ENCODE measurements around the gene VWDE. TPM values are rescaled to one million over a fixed set of nuclear protein-coding genes. Genes with fewer than 3 reads are reported as not detected.

The VWDE gene
- total RNA-seq, 1 experiment from 2014 or later = 13.7 TPM

DNA sequence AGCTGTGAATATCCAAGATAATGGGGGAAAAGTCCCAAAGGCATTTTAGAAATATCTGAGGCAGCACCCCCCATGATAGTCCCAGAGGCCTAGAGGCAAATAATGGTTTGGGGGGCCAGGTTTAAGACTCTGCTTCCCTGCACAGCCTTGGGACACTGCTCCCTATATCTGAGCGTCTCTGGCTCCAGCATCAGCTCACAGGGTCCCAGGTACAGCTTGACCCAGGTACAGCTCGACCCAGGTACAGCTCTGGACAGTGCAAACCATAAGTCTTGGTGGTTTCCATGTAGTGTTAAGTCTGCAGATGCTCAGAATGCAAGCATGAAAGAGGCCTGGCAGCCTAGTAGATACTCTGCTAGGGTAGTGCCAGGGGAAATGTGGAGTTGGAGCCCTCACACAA, 47.0 kb upstream of the VWDE start:
- TF ChIP-seq CBX3 (IDR thresholded peaks at IDR 0.05; ENCODE audit: low read depth) (no peak), POLR2AphosphoS5 (IDR thresholded peaks at IDR 0.05; ENCODE audit: low read depth, low read length) (no peak), YY1 (IDR thresholded peaks at IDR 0.05; ENCODE audit: extremely low read depth, insufficient replicate concordance, low read depth, low read length) (no peak)
- TF ChIP-seq, protein P1, sequence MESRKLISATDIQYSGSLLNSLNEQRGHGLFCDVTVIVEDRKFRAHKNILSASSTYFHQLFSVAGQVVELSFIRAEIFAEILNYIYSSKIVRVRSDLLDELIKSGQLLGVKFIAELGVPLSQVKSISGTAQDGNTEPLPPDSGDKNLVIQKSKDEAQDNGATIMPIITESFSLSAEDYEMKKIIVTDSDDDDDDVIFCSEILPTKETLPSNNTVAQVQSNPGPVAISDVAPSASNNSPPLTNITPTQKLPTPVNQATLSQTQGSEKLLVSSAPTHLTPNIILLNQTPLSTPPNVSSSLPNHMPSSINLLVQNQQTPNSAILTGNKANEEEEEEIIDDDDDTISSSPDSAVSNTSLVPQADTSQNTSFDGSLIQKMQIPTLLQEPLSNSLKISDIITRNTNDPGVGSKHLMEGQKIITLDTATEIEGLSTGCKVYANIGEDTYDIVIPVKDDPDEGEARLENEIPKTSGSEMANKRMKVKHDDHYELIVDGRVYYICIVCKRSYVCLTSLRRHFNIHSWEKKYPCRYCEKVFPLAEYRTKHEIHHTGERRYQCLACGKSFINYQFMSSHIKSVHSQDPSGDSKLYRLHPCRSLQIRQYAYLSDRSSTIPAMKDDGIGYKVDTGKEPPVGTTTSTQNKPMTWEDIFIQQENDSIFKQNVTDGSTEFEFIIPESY (IDR thresholded peaks at IDR 0.05; ENCODE audit: extremely low read depth, insufficient replicate concordance, low read length) = no peak
- ChIA-PET POLR2A (no interaction called here), CTCF (interaction anchor here (0.8 kb wide), 1 partner anchor 16 kb away, joined by 4 read pairs; no protein-coding TSS in a partner anchor), RAD21 (ENCODE audit: low non-redundant PET in 1 of 2, low total read pairs in 2 of 2, uncharacterized antibody in 2 of 2, unreplicated experiment in 2 of 2) (no interaction called here)
- no peak overlapping the region for H3K27ac ChIP-seq (ENCODE audit: low read depth, low read length)
- H3K9me3 ChIP-seq (ENCODE audit: control insufficient read depth in 1 of 2, insufficient read depth in 1 of 2, low read depth in 1 of 2, low read length in 2 of 2) = no peaks in the 10 kb centered on the region
- no peak overlapping the region for H2AFZ ChIP-seq (ENCODE audit: low read depth, low read length, poor library complexity, severe bottlenecking)
- H4K20me1 ChIP-seq (ENCODE audit: insufficient read depth) = no peaks in the 10 kb centered on the region
- no peaks in the 10 kb centered on the region for H3K27me3 ChIP-seq (ENCODE audit: insufficient read depth, low read length)
- no peaks in the 10 kb centered on the region for H3K9me2 ChIP-seq (ENCODE audit: insufficient read depth)
- H3K4me2 ChIP-seq (ENCODE audit: low read length) = no peak overlapping the region
- DNase-seq (ENCODE audit: low read depth, low spot score) (no peak), ATAC-seq (no peak)
- intact Hi-C loops (cut with micrococcal nuclease) = loop anchor here (10.0 kb wide), 1 partner anchor 174 kb away; no protein-coding TSS in a partner anchor
- no peaks in the 10 kb centered on the region for H3K79me2 ChIP-seq (ENCODE audit: insufficient read depth, low read length)
- no peaks in the 10 kb centered on the region for H3K4me1 ChIP-seq (ENCODE audit: control insufficient read depth in 1 of 2, insufficient read depth in 2 of 2, low read length in 2 of 2)
- H3K36me3 ChIP-seq (ENCODE audit: control insufficient read depth in 1 of 2, insufficient read depth in 2 of 2, low read length in 2 of 2) = no peaks in the 10 kb centered on the region
- H3K4me3 ChIP-seq (replicated peaks in 1 of 2; ENCODE audit: low read depth in 1 of 2, low read length in 2 of 2) = no peak overlapping the region
- BruUV-seq (replicated peaks) = no TSS peak
- no peak overlapping the region for H3K9ac ChIP-seq (ENCODE audit: low read length)

DNA sequence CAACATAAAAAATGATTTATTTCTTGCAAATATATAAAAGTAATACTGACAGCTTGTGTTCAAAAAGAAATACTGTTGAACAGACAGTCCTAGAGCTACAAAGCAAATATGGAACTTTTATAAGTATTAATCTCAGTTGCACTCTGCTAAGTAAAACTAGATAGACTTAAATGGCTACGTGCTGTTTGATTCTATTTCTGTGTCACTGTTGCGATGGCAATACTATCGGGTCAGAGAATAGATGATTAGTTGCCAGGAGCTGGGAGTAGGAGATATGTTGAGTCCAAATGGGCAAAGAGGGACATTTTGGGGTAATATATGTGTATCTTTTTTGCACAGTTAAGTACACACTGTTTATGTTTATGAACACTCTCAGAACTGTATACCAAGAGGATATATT, 41.1 kb upstream of the VWDE start:
- no peak overlapping the region for H3K4me3 ChIP-seq (replicated peaks in 1 of 2; ENCODE audit: low read depth in 1 of 2, low read length in 2 of 2)
- POLR2A ChIA-PET = no interaction called here
- no peaks in the 10 kb centered on the region for H3K79me2 ChIP-seq (ENCODE audit: insufficient read depth, low read length)
- H3K9me2 ChIP-seq (ENCODE audit: insufficient read depth) = 0 out of 2 replicates have a peak, but pooled peaks cover 3% of the 10 kb centered on the region
- no peaks in the 10 kb centered on the region for H3K27me3 ChIP-seq (ENCODE audit: insufficient read depth, low read length)
- H4K20me1 ChIP-seq (ENCODE audit: insufficient read depth) = no peaks in the 10 kb centered on the region
- intact Hi-C loops (cut with micrococcal nuclease) = no loop called here
- no peak overlapping the region for H3K4me2 ChIP-seq (ENCODE audit: low read length)
- CTCF ChIA-PET = interaction anchor here (1.9 kb wide), 1 partner anchor 14 kb away, joined by 9 read pairs; no protein-coding TSS in a partner anchor
- H3K9ac ChIP-seq (ENCODE audit: low read length) = no peak overlapping the region
- H3K4me1 ChIP-seq (ENCODE audit: control insufficient read depth in 1 of 2, insufficient read depth in 2 of 2, low read length in 2 of 2) = no peaks in the 10 kb centered on the region
- no peaks in the 10 kb centered on the region for H3K9me3 ChIP-seq (ENCODE audit: control insufficient read depth in 1 of 2, insufficient read depth in 1 of 2, low read depth in 1 of 2, low read length in 2 of 2)
- RAD21 ChIA-PET (ENCODE audit: low non-redundant PET in 1 of 2, low total read pairs in 2 of 2, uncharacterized antibody in 2 of 2, unreplicated experiment in 2 of 2) = no interaction called here
- DNase-seq (ENCODE audit: low read depth, low spot score) = no peak
- ATAC-seq = no peak
- BruUV-seq (replicated peaks) = no TSS peak
- H3K27ac ChIP-seq (ENCODE audit: low read depth, low read length) = no peak overlapping the region
- no peak overlapping the region for H2AFZ ChIP-seq (ENCODE audit: low read depth, low read length, poor library complexity, severe bottlenecking)
- no peaks in the 10 kb centered on the region for H3K36me3 ChIP-seq (ENCODE audit: control insufficient read depth in 1 of 2, insufficient read depth in 2 of 2, low read length in 2 of 2)
- TF ChIP-seq EGR1 (IDR thresholded peaks at IDR 0.05; ENCODE audit: low read depth) (no peak), CEBPB (IDR thresholded peaks at IDR 0.05; ENCODE audit: low read depth) (no peak), CBX3 (IDR thresholded peaks at IDR 0.05; ENCODE audit: low read depth) (no peak), EZH2 (IDR thresholded peaks at IDR 0.05) (no peak), POLR2A (IDR thresholded peaks at IDR 0.05; ENCODE audit: borderline replicate concordance, extremely low read depth, insufficient read depth, insufficient read length) (no peak), YY1 (IDR thresholded peaks at IDR 0.05; ENCODE audit: extremely low read depth, insufficient replicate concordance, low read depth, low read length) (no peak), FOSL1 (IDR thresholded peaks at IDR 0.05; ENCODE audit: low read depth) (no peak), JUND (IDR thresholded peaks at IDR 0.05) (no peak), ZFX (IDR thresholded peaks at IDR 0.05) (no peak), SP1 (IDR thresholded peaks at IDR 0.05; ENCODE audit: low read depth) (no peak), EZH2phosphoT487 (IDR thresholded peaks at IDR 0.05; ENCODE audit: borderline replicate concordance) (no peak), SIN3A (IDR thresholded peaks at IDR 0.05; ENCODE audit: low read depth) (no peak), ZNF274 (IDR thresholded peaks at IDR 0.05; ENCODE audit: low read depth, low read length) (no peak)
- TF ChIP-seq, protein P2, sequence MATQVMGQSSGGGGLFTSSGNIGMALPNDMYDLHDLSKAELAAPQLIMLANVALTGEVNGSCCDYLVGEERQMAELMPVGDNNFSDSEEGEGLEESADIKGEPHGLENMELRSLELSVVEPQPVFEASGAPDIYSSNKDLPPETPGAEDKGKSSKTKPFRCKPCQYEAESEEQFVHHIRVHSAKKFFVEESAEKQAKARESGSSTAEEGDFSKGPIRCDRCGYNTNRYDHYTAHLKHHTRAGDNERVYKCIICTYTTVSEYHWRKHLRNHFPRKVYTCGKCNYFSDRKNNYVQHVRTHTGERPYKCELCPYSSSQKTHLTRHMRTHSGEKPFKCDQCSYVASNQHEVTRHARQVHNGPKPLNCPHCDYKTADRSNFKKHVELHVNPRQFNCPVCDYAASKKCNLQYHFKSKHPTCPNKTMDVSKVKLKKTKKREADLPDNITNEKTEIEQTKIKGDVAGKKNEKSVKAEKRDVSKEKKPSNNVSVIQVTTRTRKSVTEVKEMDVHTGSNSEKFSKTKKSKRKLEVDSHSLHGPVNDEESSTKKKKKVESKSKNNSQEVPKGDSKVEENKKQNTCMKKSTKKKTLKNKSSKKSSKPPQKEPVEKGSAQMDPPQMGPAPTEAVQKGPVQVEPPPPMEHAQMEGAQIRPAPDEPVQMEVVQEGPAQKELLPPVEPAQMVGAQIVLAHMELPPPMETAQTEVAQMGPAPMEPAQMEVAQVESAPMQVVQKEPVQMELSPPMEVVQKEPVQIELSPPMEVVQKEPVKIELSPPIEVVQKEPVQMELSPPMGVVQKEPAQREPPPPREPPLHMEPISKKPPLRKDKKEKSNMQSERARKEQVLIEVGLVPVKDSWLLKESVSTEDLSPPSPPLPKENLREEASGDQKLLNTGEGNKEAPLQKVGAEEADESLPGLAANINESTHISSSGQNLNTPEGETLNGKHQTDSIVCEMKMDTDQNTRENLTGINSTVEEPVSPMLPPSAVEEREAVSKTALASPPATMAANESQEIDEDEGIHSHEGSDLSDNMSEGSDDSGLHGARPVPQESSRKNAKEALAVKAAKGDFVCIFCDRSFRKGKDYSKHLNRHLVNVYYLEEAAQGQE (IDR thresholded peaks at IDR 0.05; ENCODE audit: low read depth) = no peak
- TF ChIP-seq, protein P3, sequence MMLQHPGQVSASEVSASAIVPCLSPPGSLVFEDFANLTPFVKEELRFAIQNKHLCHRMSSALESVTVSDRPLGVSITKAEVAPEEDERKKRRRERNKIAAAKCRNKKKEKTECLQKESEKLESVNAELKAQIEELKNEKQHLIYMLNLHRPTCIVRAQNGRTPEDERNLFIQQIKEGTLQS (IDR thresholded peaks at IDR 0.05) = no peak
